NCI-H524 treated with DMSO at 0.1 percent for 48 hours (cell line): Measurements from ENCODE around the gene TEAD1.

Experiments
- DNase-seq: peaks from one replicate; lab custom pipeline; 2025; lab: John Stamatoyannopoulos, UW

The TEAD1 gene

GRCh38 chr11:12707500-12707880 lies 33.3 kb downstream of the TEAD1 start:
- no peak for DNase-seq

- no peak for DNase-seq
Observed at GRCh38 chr11:12711496-12711895, 37.3 kb downstream of the TEAD1 start.

- DNase-seq, result no peak
Observed at GRCh38 chr11:12712132-12712531, 37.9 kb downstream of the TEAD1 start.

DNA sequence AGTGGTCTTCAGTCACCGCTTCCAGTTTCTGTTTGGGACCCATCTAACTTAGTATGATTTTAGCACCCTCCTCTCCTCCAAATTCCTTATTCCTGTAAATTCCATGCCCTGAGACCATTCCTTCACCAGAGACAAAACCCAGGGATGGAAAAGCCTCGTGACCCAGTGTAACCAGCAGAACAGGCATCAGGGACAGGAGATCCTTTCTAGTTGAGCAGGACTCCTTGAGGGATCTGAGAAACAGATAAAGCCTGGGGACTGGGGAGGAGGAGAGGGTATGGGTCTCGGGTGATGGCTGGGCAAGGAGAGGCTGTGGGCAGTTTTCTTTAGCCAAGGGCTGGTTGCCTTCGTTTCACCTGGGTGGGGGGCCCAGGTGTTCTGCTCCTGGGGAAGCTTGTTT lies 40.9 kb downstream of the TEAD1 start:
- DNase-seq, result no peak

DNA sequence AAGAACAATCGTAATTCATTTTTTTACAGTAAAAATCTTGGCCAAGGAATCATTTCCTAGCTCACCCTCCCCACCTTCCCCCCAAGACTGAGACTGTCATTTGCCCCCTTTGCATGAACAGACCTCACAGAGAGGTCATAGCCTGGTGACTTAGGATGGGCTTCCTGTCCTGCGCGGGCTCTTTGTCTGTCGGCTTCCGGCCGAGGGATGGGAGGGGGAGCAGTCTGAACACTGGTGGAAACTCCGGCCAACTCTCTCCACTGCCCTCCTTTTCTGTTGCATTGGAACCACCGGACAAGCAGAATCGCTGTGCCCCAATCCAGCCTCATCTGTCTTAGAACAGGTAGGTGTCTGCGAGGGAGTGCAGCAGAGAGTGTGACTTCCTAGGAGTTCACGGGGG lies 41.7 kb downstream of the TEAD1 start:
- DNase-seq, result no peak

DNA sequence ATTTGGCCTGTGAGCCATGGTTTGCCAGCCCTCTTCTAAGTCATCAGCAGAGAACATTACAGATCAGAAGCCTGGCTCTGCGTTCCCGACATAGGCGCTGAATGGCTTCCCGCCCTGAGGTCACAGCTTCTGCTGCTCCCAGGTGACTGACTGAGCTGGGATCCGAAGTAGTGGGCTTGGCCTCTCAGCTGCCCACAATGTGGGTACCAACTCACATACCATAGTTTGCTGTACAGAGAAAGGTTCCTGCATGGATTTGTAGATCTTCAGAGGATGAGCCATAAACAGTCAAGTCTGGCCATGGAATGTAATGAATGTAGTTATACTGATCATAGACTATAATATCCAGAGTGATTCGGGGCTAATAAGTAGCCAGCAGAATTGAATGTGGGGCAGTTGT lies 42.6 kb downstream of the TEAD1 start:
- DNase-seq, result no peak

DNA sequence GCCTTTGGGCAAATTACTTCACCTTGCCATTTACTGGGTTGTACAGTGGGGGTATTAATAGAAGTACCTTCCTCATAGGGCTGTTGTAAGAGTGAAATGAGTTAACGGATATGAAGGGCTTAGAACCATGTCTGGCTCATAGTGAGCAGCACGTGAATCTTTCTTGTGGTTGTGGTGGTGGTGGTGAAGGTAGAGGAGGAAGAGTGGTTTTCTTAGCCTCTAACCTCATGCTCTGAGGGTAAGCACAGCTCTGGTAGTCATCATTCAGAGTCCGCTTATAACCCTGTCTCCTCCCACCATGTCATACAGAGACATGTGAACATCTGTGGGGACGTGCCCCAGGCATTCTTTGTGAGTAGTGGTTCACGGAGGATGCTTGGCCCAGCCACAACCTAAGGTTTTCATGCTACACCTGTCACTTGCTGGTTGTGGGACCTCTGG lies 43.6 kb downstream of the TEAD1 start:
- no peak for DNase-seq

- DNase-seq, result no peak
Observed at GRCh38 chr11:12719221-12719620, 45.0 kb downstream of the TEAD1 start.

- DNase-seq, result no peak
Observed at GRCh38 chr11:12721816-12722604, 47.8 kb downstream of the TEAD1 start.

GRCh38 chr11:12723421-12724300 lies 49.4 kb downstream of the TEAD1 start:
- no peak for DNase-seq

- DNase-seq, result no peak
Observed at GRCh38 chr11:12724301-12725054, 50.3 kb downstream of the TEAD1 start.

DNA sequence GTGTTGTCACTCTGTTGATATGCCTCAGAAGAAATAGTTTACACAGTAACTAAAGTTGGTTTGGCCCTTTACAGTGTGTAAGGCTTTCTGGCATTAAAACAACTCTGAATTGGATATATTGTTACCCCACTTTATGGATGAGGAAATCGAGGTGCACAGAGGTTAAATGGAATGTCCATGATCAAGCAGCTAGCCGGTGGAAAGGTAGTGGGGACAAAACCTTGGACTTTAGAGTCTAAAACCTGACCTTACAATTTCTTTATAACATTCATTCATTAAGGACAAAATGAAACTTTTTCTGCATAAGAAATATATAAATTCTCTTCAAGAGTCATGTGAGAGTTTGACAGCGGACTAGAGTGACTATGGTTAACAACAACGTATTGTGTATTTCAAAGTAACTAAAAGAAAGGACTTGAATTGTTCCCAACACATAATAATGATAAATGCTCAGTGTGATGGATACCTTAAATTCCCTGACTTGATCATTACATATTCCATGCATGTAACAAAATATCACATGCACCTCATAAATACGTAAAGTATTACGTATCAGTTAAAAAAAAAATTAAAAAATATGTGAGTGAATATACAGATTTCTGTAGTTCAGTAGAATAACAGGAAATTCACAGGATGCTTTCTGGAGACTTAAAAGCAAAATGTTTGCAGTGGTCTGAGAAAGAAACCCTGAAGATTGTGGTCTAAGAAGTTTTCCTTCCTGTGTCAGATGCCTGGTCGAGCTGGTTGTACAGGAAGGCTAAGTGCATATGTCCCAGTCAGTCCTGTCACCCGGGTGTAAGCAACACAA lies 51.0 kb downstream of the TEAD1 start:
- no peak for DNase-seq

DNA sequence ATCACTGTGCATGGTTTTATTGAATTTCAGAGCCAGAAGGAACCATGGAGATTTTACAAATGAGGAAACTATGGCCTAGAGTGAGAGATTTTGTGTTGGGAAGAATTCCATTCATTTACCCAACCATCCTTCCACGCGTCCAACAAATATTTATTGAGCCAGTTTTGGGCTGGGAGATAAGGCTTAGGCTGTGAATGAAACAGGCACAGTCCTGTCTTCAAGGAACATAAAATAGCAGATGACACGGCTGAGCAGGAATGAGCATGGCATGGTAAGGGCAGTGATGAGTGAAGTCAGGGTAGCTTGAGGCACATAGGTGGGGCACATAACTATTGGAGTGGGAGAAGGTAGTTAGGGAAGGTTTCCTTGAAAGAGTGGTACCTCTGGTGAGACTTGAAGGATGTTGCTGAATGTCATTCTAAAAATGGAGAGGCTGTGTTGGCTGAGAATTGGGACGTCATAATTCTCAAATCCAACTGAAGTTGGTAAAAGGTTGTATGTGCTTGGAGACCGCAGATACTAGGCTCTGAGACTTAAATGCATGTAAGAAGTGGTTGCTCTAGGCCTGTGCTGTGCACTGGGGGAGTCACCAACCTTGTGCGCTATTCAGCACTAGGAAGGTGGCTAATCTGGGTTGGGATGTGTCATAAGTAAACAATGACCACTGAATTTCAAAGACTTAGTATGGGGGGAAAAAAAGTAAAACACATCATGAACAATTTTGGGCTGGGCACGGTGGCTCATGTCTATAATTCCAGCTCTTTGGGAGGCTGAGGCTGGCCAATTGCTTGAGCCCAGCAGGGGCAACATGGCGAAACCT lies 51.9 kb downstream of the TEAD1 start:
- DNase-seq, result no peak

DNA sequence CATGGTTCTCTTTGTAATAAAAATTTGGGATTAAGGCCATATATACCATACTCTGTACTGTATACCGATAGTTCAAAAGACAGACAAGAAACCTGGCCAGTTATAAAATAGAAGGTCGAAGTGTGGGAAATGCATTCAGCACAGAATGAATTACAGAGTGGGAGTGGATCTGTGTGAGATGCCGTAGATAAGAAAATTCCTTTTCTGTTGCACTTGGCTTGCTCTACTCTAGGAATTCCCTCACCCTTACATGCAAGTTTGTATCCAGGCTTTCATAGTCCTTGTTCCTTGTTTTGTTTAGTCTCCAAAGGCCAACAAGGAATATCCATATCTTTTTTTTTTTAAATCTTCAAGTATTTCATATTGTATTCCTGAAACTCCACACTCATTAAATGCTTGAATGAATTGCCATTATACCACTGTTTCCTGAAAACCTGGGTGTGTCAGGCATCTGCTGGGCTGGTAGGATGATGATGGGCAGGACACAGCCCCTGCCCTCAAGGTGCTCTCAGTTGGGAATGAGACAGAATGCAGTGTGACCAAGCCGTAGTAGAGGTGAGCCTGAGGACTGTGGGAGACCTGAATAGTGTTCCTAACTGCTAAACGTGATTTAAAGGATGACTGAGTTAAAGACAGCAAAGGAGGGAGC lies 53.5 kb downstream of the TEAD1 start:
- no peak for DNase-seq

GRCh38 chr11:12728417-12728816 lies 54.2 kb downstream of the TEAD1 start:
- DNase-seq, result no peak

DNA sequence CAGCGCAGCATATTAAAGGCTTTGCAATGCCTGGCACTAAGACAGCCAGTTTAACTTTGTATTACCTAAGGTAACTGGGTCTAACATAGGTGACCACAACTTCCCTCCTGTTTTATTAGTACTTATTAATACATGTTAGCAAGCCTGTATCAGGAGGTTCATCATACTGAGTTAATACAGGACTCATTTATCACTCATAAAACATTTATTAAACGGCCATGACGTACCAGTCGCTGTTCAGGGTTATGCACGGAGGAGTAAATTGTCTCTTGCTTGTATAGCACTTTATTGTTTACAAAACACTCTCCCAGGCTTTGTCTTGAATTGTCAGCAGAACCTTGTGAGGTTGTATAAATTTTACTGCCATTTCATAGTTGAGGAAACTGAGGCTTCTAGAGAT lies 55.7 kb downstream of the TEAD1 start:
- no peak for DNase-seq

- no peak for DNase-seq
Observed at GRCh38 chr11:12731841-12732336, 57.7 kb downstream of the TEAD1 start.

DNA sequence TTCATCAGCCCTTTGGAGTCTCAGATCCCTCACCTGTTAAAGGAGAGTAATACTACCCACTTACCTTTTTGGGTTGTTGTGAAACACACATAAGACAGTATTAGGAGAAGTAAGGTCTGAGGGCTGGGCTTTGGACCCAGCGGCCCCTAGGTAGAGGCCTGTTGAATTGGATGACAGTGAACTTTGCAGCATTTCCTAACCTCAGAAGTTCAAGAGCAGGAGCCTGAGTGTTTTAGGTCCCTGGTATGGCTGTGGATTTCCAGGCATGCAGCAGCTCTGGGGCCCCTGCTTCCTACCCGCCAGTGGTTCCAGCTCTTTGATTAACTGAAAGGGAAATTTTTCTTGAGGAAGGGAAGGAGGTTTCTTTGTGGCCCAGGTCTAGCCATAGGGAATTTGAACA lies 58.9 kb downstream of the TEAD1 start:
- no peak for DNase-seq

GRCh38 chr11:12734625-12735024 lies 60.4 kb downstream of the TEAD1 start:
- no peak for DNase-seq

DNA sequence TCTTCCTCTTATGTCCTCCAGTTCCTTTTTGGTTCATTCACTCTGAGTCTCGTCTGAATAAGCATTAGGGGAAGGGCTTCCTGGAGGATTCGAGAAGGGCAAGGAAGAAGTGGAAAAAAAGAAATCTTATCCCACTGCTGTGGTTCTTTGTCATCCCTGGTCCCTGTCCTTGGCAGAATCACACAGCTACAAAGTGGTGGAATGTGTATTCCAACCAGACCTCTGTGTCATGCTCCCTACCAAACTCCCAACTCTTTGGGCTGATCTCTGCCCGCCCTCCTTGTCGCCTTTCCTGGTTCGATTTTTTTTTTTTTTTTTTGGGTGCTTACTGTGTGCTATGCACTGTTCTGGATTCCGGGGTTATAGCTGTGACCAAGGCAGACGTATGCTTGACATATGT lies 61.0 kb downstream of the TEAD1 start:
- no peak for DNase-seq
